ENCODE data around the gene GCSAML.

DNA sequence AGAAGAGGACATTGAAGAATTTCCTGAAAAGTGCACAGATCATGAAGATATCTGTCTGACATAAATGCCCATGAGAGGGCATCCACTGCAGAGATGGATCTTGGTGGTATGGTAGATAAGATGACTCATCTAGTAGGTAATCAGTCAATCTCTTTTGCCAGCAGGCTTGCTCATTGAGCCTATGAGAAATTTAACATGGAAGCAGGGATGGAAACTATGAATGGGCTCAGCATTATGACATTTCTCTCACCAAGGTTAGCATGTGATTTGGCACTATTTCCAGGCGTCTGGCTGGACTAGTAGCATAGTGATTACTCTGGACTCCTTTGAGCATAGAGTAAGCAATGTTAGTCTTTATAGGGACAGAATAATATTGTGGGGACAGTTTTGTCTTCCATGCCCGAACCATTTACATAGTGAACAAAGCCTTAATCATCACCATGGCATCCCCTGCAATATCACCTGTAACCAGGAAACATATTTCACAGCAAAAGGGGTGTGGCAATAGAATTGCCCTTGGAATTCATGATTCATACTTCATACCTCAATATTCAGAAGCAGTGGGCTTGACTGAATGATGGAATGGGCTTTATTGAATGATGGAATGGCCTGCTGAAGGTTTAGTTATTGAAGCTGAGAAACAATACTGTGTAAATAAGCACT, 20.0 kb upstream of the GCSAML start:
- TF ChIP-seq TAF1 (IDR thresholded peaks at IDR 0.05; ENCODE audit: borderline replicate concordance, insufficient read depth, low read length) (no peak), POLR2AphosphoS5 (IDR thresholded peaks at IDR 0.05; ENCODE audit: low read depth, low read length) (no peak)
